Prostate gland (tissue), 2 donors: ENCODE results near the gene MYLK.

Experiments used
- POLR2A ChIP-seq: fragments of 450-650 bp; IDR thresholded peaks from one replicate; pipeline ENCODE4 v1.6.1; 2016; ENCODE audit warnings: antibody characterized with exemption, mild to moderate bottlenecking
- POLR2AphosphoS5 ChIP-seq: sonication (generic); formaldehyde crosslinking; IDR thresholded peaks from one replicate; pipeline ENCODE4 v1.6.1; 2017; ENCODE audit warnings: antibody characterized with exemption
- TF ChIP-seq, protein P1 (sequence below), 4 experiments: fragments of 200-600 bp in 2 of 4; fragments of 450-650 bp in 2 of 4; sonication (generic) in 2 of 4; IDR thresholded peaks; 1 replicate in 3 of 4; 2 replicates in 1 of 4; pipeline ENCODE4 v1.5.1; 2016 to 2019; ENCODE audit warnings: antibody characterized with exemption in 4 of 4, mild to moderate bottlenecking in 2 of 4, moderate library complexity in 2 of 4

DNA sequence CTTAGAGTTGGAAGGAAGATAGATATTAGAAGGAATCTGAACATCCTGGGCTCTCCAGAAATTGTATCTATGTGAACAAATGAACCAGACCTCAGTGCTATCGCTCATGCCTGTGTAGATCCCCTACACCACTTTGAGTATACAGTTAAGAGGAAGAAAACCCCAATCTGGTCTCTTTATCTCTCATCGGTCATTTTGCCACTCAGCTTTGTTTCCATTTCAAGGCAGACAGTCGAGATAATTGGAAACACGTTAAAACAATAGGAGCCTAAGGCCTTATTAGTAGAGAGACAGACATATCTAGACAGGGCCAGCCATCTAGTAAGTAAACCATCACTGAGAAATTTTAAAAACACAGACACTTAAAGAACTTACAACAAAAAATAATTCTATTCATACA lies 101.6 kb downstream of the MYLK start:
- TF ChIP-seq, protein P1, sequence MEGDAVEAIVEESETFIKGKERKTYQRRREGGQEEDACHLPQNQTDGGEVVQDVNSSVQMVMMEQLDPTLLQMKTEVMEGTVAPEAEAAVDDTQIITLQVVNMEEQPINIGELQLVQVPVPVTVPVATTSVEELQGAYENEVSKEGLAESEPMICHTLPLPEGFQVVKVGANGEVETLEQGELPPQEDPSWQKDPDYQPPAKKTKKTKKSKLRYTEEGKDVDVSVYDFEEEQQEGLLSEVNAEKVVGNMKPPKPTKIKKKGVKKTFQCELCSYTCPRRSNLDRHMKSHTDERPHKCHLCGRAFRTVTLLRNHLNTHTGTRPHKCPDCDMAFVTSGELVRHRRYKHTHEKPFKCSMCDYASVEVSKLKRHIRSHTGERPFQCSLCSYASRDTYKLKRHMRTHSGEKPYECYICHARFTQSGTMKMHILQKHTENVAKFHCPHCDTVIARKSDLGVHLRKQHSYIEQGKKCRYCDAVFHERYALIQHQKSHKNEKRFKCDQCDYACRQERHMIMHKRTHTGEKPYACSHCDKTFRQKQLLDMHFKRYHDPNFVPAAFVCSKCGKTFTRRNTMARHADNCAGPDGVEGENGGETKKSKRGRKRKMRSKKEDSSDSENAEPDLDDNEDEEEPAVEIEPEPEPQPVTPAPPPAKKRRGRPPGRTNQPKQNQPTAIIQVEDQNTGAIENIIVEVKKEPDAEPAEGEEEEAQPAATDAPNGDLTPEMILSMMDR (IDR thresholded peaks at IDR 0.05), result no peak
- no peak for TF ChIP-seq POLR2A
- TF ChIP-seq POLR2AphosphoS5, result no peak
